ENCODE results near the gene RAB11B.

The RAB11B gene

GRCh38 chr19:8426283-8426682, 36.1 kb downstream of the RAB11B start:
- TF ChIP-seq ZNF274 (IDR thresholded peaks at IDR 0.05; ENCODE audit: low read depth, low read length), result no peak
- no peak overlapping the region for H3K4me3 ChIP-seq (ENCODE audit: low read length)

DNA sequence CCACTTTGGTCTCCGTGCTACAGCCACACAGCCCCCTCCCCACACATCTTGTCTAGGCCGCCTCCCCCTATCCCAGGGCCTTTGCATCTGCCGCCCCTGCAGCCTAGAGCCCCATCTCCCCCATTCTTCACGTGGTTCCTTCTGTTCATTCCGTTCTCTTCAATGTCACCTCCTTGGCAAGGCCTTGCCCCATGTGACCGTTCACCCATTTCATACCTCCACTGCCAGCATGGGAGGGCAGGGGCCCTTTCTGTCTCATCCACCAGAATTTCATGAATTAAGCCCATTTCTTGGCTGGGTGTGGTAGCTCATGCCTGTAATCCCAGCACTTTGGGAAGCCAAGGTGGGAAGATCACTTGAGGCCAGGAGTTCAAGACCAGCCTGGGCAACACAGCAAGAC, 38.9 kb downstream of the RAB11B start:
- TF ChIP-seq ZNF274 (IDR thresholded peaks at IDR 0.05; ENCODE audit: low read depth, low read length), result no peak

GRCh38 chr19:8429826-8430225, 39.7 kb downstream of the RAB11B start:
- no peak for TF ChIP-seq ZNF274 (IDR thresholded peaks at IDR 0.05; ENCODE audit: low read depth, low read length)
- no peak overlapping the region for H3K4me3 ChIP-seq (ENCODE audit: low read length)

More for the DNA sequence above, 38.9 kb downstream of the RAB11B start:
- no peak overlapping the region for H3K4me3 ChIP-seq (ENCODE audit: low read length)

- no peak overlapping the region for H3K4me3 ChIP-seq (ENCODE audit: low read length)
- no peak for TF ChIP-seq ZNF274 (IDR thresholded peaks at IDR 0.05; ENCODE audit: low read depth, low read length)
These were observed 40.5 kb downstream of the RAB11B start for GRCh38 chr19:8430650-8431049.

DNA sequence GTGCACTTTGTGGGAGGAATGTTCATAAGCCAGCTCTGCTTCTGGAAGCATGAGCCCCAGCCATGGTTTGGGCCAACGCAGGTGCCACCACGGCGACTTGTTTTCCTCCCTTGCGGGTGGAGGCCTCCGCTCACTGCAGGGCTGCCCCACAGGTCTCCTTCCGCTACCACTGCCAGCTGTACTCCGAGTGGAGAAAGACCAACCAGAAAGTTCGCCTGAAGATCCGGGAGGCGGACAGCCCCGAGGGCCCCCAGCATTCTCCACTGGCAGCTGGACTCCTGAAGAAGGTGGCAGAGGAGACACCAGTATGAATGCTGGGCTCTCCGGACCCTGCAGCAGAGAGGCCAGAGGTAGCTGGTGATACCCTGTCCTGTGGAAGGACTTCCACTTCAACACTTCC, 48.1 kb downstream of the RAB11B start:
- no peak overlapping the region for H3K4me3 ChIP-seq (ENCODE audit: low read length)
- no peak for TF ChIP-seq ZNF274 (IDR thresholded peaks at IDR 0.05; ENCODE audit: low read depth, low read length)

DNA sequence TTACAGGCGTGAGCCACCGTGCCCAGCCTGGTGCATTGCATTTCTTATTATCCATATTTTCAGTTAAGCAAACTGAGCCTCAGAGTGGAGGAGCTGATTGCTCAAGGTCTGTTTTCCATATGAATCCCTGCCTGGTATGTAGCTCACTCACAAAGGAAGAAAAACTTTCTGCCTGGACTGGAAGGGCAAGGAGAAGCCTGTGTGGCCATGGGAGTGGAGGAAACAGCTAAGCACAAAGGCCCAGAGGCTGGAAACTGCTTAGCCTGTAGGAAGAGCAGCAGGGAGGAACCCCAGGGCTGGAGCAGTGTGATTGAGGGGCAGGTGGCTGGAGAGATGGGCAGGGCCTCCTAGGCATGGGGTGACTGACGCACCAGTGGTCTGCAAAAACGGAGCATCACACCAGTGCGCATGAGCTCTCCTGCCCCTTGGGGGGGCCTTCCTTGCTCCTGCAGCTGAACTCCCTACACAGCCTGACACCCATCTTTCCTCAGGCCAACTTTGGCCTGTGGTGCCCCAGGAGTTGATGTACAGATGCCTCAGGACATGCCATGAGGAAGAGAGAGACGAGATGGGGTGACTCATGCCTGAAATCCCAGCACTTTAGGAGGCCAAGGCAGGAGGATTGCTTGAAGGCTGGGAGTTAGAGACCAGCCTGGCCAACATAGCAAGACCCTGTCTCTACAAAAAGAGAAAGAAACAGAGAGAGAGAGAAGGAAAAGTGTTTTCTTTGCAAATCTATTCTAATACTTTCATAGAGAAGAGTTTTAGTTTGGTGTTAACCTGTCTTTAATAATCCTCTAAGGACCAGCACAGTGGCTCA, 51.8 kb downstream of the RAB11B start:
- no peak for TF ChIP-seq ZNF274 (IDR thresholded peaks at IDR 0.05; ENCODE audit: low read depth, low read length)
- H3K4me3 ChIP-seq (ENCODE audit: low read length), result no peak overlapping the region

DNA sequence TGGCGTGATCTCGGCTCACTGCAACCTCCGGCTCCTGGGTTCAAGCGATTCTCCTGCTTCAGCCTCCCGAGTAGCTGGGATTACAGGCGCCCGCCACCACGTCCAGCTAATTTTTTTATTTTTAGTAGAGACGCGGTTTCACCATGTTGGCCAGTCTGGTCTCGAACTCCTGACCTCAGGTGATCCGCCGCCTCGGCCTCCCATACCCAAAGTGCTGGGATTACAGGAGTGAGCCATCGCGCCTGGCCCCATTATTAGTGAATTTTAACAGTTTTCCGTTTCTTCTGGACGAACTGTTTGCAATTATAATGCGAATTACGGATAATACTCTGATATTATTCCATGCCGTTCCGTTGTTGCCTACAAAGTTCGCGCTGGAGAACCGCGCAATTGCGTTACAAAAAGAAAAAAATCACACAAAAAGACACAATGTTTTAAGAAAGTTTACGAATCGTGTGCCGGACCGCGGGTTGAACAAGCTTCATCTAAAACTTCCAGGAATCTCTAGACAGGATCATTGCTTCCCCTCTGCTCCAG, 54.0 kb downstream of the RAB11B start:
- peak overlapping the region; percentile 93 for H3K4me3 ChIP-seq (ENCODE audit: low read length)

GRCh38 chr19:8444677-8445487, 54.7 kb downstream of the RAB11B start, which contains the start of gene HNRNPM:
Gene HNRNPM (plus strand): TSS chr19:8444975. CDS start chr19:8444999, 24 bp downstream.
- no peak for TF ChIP-seq ZNF274 (IDR thresholded peaks at IDR 0.05; ENCODE audit: low read depth, low read length)
- peak within 1 kb of the TSS; percentile 96 for H3K4me3 ChIP-seq (ENCODE audit: low read length)

DNA sequence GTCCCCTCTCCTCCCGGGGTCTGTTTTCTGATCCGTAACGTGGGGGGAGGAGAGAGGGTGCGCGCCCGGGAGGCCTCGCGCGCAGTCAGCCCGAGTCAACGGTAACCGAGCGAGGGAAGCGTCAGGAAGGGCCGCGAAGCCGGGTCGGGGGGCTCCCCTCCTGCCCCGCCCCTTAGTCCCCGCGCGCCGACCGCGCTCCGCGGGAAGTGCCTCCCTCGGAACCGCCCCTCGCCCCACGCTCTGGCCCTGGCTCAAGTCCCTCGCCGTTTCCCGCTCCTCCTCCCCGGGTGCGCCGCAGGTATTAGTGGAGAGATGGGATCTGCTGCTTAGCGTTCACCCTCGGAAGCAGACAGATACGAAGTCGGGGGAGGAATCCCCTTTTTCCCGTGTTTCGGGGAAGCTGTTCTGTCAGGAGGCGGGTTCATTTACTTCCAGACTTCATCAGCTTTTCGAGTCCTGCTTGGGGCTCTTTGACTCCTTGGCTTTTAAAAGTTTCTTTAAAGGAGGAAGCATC, 55.4 kb downstream of the RAB11B start:
- TF ChIP-seq ZNF274 (IDR thresholded peaks at IDR 0.05; ENCODE audit: low read depth, low read length), result no peak

DNA sequence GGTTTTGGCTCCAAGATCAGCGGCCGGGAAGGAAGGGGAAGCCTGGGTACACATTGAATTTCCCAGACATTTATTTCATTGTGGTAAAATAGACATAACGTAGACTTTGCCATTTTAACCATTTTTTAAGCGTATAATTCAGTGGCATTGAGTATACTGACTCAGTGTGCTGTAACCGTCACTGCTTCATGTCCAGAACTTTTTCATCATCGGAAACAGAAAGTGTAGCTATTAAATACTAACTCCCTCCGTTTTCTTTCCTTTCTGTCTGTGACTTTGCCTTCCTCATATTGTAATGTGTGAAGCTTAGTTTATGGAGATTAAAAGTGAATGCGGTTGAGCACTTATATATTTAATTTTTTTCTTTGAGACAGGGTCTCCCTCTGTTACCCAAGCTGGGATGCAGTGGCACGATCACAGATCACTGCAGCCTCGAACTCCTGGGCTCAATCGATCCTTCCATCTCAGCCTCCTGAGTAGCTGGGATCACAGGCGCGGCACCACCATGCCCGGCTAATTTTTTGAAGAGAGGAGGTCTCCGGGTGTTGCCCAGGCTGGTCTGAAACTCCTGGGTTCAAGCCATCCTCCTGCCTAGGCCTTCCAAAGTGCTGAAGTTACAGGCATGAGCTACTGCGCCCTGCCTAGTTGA, 56.0 kb downstream of the RAB11B start:
- no peak for TF ChIP-seq ZNF274 (IDR thresholded peaks at IDR 0.05; ENCODE audit: low read depth, low read length)
- peak overlapping the region; percentile 96 for H3K4me3 ChIP-seq (ENCODE audit: low read length)

More for the DNA sequence above, 55.4 kb downstream of the RAB11B start:
- H3K4me3 ChIP-seq (ENCODE audit: low read length), result peak overlapping the region; percentile 96

- no peak overlapping the region for H3K4me3 ChIP-seq (ENCODE audit: low read length)
- TF ChIP-seq ZNF274 (IDR thresholded peaks at IDR 0.05; ENCODE audit: low read depth, low read length), result no peak
These were observed 59.7 kb downstream of the RAB11B start for GRCh38 chr19:8449830-8450229.

DNA sequence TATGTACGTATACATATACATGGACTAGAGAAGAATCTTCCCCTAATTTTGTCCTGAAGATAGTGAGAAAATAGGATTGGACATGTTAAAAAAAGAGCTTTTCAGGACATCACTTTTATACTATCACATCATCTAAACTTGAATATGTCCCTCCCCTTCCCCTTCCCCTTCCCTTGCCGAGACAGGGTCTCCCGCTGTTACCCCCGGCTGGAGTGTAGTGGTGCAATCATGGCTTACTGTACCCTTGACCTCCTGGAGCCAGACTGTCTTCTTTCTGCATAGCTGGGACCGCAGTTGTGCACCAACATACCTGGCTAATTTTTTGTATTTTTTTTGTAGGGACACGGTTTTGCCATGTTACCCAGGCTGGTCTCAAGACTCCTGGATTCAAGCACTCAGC, 61.2 kb downstream of the RAB11B start:
- H3K4me3 ChIP-seq (ENCODE audit: low read length), result no peak overlapping the region
- TF ChIP-seq ZNF274 (IDR thresholded peaks at IDR 0.05; ENCODE audit: low read depth, low read length), result no peak

GRCh38 chr19:8451885-8452284, 61.7 kb downstream of the RAB11B start:
- no peak overlapping the region for H3K4me3 ChIP-seq (ENCODE audit: low read length)

More at GRCh38 chr19:8451885-8452284, 61.7 kb downstream of the RAB11B start:
- TF ChIP-seq ZNF274 (IDR thresholded peaks at IDR 0.05; ENCODE audit: low read depth, low read length), result no peak
